Fibroblast of skin of scalp (primary cell): ENCODE results near the gene C19orf73.
"Not testable (repeated sequence)": the region's sequence is repeated elsewhere in the genome, so short reads cannot be mapped to it uniquely, and the experiment has no call there.

Experiments
- DNase-seq: peaks from one replicate; pipeline ENCODE4 v3.0.0-alpha.2; 2013

Gene C19orf73

DNA sequence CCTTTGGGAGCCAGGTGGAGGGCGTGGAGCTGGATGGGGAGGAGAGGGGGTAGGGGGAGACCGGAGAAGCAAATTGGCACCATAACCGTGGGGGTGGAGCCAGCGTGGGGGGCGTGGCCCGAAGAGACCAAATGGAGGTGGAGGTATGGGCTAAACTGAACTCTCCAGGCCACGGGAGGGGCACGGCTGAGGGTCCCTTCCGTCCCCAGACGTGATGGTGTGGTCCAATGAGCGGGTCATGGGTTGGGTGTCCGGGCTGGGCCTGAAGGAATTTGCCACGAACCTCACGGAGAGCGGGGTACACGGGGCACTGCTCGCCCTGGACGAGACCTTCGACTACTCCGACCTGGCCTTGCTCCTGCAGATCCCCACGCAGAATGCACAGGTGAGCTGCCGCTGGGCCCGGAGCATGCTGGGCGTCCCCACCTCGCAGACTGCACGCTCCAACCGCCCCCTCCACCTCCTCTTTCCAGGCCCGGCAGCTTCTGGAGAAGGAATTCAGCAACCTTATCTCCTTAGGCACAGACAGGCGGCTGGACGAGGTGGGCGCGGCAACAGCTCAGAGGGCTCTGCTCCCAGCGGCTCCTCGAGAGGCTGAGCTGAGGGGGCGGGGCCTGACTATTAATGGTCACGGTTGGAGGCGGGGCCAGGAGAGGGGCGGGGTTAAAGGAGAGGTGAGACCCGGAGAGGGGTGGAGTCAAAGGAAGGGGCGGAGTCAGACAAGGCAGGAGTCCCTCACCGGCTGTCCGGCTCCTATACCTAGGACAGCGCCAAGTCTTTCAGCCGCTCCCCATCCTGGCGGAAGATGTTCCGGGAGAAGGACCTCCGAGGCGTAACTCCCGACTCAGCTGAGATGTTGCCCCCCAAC is 30.1 kb upstream of the C19orf73 start:
- peak; percentile 95 for DNase-seq

DNA sequence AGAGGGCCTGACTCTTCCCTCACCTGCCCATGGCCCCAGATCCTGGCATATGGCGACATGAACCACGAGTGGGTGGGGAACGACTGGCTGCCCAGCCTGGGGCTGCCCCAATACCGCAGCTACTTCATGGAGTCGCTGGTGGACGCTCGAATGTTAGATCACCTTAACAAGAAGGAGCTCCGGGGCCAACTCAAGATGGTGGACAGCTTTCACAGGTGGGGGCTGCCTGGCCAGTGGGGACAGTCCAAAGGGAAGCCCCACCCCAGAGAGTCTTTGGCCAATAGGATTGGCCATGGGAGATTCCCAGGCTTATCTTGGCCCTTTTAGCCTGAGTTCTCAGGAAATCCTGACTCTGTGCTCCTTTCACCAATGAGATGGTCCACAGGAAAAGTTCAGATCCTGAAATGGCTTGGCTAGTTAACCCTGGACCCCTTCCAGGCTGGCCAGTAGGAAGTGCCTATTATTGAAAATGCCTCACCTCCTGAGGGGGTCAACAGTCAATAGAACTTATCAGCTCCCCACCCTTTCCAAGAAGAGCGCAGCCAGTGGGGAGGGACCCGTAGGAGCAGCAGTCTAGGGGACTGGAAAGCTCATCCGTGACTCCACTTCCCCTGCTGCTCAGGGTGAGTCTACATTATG is 29.2 kb upstream of the C19orf73 start:
- no peak for DNase-seq

DNA sequence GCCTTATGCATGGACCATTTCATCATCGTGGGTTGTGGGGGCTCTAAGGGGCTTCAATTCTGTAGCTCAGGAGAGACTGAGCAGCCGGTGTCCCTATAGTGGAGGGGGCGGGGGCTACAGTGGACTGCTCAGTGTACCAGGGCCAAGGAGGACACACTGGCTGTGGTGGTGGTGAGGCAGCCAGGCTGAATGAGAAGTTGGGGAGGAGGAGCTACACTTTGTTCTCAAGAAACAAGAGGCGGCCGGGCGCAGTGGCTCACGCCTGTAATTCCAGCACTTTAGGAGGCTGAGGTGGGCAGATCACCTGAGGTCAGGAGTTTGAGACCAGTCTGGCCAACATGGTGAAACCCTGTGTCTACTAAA is 27.4 kb upstream of the C19orf73 start:
- DNase-seq: not testable (repeated sequence)

DNA sequence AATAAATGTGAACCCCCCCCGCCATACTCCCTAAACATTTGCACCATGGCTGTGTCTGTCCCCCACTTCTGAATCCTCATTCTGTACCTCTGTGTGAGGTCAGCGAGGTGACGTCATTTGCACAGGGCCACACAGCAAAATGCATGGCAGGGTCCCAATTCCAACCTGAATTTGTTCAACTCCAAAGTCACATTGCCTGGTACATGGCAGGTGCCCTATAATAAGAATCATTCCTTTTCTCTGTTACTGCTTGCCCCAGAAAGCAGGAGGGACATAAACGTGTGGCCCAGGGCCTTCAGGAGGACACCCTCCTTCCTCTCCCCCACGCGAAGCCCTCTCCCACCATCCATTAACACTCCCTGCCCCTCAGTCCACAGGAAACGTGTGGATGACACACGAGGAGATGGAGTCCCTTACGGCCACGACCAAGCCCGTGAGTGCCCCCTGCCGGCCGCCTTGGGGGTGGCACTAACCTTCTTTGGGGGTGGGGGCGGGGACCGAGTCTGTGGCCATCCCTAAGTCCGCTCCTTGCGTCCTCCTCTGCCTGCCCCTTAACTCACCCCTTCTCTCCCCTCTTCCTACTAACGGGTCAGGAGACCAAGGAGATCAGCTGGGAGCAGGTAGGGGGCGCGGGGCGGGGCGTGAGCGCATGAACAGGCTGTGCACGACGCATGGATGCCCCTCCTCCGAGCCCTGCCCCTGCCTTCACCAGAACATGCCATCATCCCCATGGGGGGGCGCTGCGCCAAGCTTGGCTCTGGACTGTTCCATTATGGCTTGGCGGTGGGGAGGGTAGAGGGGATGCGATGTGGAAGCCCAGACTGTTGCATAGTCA is 26.8 kb upstream of the C19orf73 start:
- peak; percentile 85 for DNase-seq

DNA sequence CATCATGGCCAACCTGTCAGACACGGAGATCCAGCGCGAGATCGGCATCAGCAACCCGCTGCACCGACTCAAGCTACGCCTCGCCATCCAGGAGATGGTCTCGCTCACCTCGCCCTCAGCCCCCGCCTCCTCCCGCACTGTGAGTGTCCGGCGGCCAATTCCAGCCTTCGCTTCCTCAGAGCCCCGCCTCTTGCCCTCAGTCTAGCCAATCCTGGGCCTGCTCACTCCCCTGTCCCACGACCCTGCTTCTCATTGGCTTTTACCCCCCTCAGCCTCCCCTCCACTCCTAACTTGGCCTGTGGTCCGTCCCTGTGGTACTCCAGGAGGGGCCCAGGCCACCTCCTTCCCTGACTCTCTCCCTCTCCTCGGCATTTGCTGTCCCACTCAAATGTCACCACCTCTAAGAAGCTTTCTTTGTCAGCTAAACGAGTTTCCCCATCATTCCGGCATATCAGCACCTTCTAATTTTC is 24.0 kb upstream of the C19orf73 start:
- DNase-seq: peak; percentile 93

DNA sequence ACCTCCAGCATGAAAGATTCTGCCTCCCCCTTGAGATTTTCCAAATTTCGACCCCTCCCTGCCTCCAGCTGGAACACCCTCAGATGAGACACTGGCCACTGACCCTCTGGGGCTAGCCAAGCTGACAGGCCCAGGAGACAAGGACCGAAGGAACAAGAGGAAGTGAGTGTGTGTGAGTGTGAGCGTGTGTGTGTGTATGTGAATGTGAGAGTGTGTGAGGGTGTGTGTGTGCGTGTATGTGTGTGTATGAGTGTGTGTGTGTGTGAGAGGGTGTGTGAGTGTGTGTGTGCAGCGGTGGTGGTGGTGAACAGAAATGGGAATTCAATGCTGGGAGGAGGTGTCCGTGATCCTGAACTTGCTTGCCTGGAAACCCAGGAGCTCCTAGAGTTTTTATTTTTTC is 22.4 kb upstream of the C19orf73 start:
- no peak for DNase-seq

DNA sequence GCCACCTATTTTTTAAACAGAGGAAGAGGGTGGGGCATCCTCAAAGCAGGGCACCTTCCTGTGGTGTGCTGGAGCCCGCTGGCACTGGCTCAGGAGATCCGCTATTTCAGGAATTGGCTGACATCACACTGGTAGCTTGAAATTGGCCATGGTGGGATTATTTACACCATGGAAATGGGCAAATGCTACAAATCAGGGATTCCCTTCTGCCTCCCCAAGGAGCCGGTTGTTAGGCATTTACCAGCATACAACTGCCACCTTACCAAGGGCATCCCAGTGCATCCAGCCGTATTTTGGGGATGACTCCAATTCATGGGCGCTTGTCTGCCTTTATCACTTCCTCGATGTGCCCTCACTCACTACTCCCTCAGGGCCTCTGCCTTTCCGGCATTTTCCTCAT is 22.0 kb upstream of the C19orf73 start:
- no peak for DNase-seq

DNA sequence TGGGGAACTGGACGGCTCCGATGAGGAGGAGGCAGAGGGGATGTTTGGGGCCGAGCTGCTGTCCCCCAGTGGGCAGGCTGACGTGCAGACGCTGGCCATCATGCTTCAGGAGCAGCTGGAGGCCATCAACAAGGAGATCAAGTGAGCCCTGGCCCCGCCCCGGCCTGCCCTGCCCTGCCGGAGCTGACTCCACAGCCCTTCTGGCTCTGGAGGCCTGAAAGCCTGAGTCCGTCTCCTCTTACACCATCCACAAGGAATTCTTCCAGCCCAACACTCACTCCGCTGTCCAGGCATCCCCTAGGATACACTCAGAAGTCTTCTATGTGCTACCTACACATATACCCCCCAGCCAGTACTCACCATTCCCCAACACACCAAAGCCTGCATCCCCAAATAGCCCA is 17.8 kb upstream of the C19orf73 start:
- peak; percentile 43 for DNase-seq

DNA sequence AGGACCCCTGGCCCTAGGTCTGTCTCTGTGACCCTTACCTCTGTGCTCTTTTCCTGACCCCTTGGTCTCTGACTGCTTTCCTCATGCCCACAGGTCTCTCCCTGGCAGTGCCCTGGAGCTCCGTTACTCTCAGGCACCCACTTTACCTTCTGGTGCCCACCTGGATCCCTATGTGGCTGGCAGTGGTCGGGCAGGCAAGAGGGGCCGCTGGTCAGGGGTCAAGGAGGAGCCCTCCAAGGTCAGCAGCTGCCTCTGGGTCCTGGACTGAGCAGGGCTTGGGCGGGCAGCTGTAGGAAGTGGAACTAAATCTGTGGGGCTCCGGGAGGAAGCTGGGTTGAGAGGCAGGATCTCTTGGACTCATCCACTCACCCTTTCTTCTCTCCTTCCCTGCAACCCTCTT is 16.7 kb upstream of the C19orf73 start:
- no peak for DNase-seq

DNA sequence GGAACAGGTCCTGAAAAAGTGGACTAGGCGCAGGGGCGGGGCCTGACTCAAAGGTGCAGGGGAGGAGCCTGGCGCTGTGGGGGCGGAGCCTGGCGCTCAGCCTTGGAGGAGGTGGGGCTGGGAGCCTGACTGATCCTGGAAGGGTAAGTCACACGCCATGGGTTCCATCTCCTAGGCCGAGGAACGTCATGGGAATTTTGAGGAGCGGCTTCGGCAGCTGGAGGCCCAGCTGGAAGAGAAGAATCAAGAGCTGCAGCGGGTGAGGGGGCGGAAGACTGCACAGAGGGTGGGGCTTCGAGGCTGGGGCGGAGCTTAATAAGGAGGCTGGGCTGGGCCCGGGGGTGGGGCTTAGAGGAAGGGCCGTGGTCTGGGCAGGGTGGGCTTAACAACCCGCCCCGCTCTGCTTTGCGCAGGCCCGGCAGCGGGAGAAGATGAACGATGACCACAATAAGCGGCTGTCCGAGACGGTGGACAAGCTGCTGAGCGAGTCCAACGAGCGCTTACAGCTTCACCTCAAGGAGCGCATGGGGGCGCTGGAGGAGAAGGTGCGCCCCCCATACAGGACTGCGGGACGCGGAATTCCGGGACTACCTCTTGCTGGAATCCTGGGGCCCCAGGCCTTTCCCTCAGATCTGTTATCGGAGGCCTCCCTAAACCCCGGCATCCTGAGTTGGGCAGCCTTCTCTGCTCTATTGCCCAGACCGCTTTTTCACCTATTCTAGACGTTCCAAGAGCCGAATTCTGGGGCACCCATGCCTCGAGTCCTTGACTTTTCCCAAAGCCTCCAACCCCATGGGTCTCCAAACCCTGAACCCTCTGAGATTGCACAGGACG is 14.9 kb upstream of the C19orf73 start:
- DNase-seq: peak; percentile 49

DNA sequence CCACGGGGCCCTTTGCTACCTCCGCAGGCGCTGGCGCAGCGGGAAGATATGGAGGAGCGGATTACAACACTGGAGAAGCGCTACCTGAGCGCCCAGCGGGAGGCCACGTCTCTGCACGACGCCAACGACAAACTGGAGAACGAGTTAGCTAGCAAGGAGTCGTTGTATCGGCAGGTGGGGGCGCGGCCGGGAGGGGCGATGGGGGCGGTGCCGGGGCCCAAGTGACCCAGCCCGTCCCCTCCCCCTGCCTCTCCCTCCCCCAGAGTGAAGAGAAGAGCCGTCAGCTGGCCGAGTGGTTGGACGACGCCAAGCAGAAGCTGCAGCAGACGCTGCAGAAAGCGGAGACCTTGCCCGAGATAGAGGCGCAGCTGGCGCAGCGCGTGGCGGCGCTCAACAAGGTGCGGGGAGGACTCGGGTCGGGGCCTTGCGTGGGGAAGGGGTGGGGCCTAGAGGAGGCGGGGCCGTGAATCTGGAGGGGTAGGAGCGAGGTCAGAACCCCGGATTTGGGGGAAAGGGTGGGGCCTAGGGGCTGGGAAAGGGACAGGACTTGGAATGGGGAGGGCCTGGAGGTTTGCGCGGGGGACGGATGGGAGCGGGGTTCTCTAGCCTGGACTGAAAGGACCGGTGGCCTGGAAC is 14.1 kb upstream of the C19orf73 start:
- DNase-seq: no peak

DNA sequence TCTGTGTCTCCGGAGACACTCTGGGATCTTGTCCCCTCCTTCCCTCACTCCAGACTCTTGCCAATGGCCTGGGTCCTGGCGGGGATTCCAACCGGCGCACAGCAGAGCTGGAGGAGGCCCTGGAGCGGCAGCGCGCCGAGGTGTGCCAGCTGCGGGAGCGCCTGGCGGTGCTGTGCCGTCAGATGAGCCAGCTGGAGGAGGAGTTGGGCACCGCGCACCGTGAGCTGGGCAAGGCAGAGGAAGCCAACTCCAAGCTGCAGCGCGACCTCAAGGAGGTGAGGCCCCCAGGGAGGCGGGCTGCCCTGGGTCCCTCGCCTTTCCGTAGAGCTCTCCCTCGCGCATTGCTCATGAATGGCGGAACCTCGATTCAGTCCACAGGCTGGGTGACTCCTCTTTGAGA is 11.4 kb upstream of the C19orf73 start:
- no peak for DNase-seq

DNA sequence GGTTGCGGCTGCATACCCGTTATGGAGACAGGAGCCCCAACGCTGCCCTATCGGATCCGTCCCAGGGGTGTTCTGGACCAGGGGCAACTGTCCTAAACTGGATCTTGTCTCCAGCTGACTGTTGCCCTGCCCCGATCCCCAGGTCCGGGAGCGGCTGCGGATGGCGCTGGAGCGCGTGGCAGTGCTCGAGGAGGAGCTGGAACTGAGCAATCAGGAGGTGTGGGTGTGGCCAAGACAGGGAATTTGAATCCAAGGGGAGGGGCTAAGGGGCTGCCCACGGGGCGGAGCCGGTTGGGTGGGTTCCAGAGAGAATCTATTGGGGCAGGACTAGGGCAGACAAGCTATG is 10.3 kb upstream of the C19orf73 start:
- DNase-seq: peak; percentile 44

DNA sequence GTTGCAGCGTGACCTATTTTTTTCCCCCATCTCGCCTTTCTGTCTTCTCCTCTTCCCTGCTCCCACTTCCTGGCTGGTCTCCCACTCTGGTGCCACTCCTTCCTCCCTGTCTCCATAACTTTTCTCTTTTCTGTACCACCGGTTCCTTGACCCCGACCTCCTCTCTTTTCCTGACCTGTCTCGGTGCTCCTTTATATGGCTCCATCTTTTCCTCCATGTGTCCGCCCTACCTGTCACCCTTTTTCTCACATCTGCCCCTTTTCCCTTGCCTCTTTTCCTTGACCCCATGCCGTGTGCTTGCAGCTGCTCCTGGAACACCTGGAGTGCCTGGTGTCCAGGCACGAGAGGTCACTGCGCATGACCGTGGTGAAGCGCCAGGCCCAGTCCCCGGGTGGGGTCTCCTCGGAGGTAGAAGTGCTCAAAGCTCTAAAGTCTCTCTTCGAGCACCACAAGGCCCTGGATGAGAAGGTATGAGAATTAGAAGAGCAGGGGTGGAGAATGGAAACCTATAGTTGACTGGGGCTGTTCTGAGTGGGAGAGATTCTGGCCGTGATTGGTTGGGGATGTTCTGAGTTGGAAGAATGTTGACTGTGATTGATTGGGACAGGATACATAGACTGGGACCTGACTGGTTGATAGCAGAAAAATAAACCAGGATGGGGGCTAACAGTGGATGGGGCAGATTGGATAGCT is 9.7 kb upstream of the C19orf73 start:
- DNase-seq: no peak

DNA sequence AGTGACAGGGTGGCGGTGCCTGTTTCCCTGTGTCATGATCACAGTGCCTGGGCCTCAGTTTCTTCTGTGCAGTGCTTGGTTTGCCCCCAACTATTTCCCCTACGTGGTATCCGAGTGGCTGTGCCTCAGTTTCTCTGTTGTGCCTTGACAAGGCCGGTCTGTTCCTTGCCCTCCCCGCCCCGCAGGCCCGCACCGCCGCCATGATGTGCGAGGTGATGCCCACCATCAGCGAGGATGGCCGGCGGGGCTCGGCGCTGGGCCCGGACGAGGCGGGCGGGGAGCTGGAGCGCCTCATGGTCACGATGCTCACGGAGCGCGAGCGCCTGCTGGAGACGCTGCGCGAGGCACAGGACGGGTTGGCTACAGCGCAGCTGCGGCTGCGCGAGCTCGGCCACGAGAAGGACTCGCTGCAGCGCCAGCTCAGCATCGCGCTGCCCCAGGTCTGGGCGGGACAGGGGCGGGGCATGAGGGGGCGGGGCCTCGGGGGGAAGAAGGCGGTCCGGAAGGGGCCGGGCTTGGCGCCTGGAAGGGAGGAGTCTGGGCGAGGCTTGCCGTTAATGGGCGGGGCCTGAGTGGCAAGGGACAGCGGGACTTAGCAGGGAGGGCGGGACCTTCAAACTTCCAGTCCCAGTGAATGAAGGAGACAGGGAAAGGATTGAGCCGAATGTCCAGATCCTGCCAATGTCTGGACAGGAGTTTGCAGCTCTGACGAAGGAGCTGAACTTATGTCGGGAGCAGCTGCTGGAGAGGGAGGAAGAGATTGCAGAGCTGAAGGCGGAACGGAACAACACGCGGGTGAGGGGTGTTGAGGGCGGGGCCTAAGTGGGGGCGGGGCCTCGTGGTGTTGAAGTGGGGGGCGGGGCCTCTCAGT is 9.0 kb upstream of the C19orf73 start:
- peak; percentile 98 for DNase-seq

DNA sequence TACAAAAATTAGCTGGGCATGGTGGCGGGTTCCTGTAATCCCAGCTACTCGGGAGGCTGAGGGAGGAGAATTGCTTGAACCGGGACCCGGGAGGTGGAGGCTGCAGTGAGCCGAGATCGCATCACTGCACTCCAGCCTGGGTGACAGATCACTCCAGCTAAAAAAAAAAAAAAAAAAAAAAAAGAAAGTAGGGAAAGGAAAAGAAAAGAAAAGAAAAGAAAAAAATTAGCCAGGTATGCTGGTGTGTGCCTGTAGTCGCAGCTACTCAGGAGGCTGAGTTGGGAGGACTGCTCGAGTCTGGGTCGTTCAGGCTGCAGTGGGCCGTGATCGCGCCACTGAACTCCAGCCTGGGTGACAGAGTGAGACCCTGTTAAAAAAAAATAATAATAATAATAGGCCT is 8.3 kb upstream of the C19orf73 start:
- DNase-seq: not testable (repeated sequence)

DNA sequence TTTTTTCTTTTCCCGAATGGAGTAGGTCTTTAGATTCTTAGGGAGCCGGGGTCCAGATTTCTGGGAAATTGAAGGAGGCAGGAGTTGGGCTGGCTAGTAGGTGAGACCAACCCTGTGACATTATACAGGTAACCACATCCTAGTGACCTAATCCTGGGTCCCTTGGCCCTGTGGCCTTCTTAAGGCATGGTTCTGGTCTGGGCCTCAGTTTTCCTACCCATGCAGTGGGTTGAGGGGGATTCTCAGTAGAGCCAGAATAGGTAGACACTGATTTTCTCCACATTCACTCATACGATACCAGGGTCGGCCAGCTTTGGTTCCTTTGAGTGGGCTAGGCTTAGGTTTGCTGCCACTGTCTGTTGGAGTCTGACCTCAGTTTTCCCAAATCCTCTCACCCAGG is 7.6 kb upstream of the C19orf73 start:
- DNase-seq: no peak

DNA sequence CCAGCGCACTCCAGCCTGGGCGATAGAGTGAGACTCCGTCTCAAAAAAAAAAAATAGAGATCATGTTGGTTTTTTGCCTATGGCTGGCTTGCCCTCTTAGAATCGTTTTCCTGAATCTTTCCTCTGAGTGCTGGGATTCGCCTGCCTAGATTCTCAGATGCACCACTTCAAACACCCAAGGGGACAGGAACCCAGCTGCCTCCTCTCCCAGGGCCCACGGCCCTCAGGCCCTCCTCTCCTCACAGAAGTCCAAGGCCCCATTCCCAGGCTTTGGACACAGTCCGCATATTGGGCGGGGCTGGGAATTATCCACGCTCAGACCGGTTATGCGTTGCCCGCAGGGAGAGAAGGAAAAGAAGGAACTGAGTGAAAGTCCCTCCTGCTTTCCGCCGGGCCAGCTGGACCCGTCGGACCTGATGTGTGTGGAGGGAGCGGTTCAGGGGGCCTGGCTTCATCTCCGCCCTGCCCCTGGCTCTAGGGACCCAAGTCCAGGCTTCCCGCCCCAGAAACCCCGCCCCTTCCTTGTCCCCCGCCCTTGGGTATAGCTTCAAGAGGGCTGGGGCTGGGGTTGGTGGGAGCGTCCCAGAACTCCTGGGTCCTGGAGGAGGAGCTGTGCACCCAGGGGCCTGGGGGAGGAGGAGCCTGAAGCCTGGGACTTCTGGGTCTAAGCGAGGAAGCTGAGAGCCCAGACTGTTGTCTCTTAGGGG is 6.2 kb upstream of the C19orf73 start:
- no peak for DNase-seq

DNA sequence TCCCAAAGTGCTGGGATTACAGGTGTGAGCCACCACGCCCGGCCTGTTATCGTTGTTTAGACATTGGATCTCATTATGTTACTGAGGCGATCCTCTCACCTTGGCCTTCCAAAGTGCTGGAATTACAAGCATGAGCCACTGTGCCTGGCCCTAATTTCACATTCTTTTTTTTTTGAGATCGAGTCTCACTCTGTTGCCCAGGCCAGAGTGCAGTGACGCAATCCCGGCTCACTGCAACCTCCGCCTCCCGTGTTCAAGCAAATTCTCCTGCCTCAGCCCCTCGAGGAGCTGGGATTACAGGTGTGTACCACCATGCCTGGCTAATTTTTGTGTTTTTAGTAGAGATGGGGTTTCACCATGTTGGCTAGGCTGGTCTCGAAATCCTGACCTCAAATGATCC is 4.3 kb upstream of the C19orf73 start:
- not testable (repeated sequence) for DNase-seq

DNA sequence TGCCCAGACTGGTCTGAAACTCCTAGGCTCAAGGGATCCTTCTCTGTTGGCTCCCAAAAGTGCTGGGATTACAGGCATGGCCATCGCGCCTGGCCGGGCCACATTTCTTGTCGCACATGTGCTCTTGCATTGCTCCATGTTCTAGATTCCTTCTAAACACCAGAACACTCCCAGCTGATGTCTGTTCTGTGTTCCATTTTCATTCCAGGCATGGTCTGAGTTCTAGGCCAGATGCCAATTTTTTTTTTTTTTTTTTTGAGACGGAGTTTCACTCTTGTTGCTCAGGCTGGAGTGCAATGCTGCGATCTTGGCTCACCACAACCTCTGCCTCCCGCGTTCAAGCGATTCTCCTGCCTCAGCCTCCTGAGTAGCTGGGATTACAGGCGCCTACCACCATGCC is 2.9 kb upstream of the C19orf73 start:
- peak; percentile 35 for DNase-seq
